Left lung (tissue), 10 donors: ENCODE measurements around the gene HDAC4. TPM values are rescaled to one million over a fixed set of nuclear protein-coding genes. Genes with fewer than 3 reads are reported as not detected.
A peak's percentile ranks its signal among the peaks of the same experiment; 100 is the strongest.

Experiments used
- ATAC-seq: fragments of 200-7000 bp; cut with Tn5 transposase; one replicate; pipeline ENCODE4 v1.9.1; 2020; ENCODE audit warnings: moderate library complexity
- DNase-seq, 4 donors: peaks; one replicate each; pipeline ENCODE4 v3.0.0-alpha.2; 2013 to 2020
- H3K27ac ChIP-seq, 2 donors: fragments of 200-600 bp; sonication (generic) in 1 of 2; one replicate each; pipeline versions ENCODE4 v1.5.0 to v1.8.0; 2020 to 2021
- H3K27me3 ChIP-seq, 2 donors: fragments of 200-600 bp; sonication (generic) in 1 of 2; one replicate each; pipeline versions ENCODE4 v1.5.0 to v1.8.0; 2020 to 2021
- H3K36me3 ChIP-seq, 2 donors: fragments of 200-600 bp; sonication (generic) in 1 of 2; one replicate each; pipeline versions ENCODE4 v1.5.0 to v1.8.0; 2020 to 2021
- H3K4me1 ChIP-seq, 2 donors: fragments of 200-600 bp; one replicate each; pipeline ENCODE4 v1.8.0; 2021
- H3K4me3 ChIP-seq, 2 donors: fragments of 200-600 bp; sonication (generic) in 1 of 2; one replicate each; pipeline versions ENCODE4 v1.5.0 to v1.8.0; 2020 to 2021; ENCODE audit warnings: mild to moderate bottlenecking in 1 of 2
- H3K9me3 ChIP-seq, 2 donors: fragments of 200-600 bp; sonication (generic) in 1 of 2; one replicate each; pipeline versions ENCODE4 v1.5.0 to v1.8.0; 2020 to 2021
- intact Hi-C, 2 donors: fragments of 100-400 bp; cut with DNase I; formaldehyde crosslinking; loops; one replicate each; pipeline versions ENCODE4 v1.11.2 to v1.14.2; 2022
- polyA plus RNA-seq, 6 donors: library from polyadenylated mRNA; unstranded; fragments of 120-200 nt; gene quantifications; one replicate each; pipeline ENCODE4 v1.2.1, GENCODE V29; 2013; ENCODE audit not compliant: insufficient read length in 6 of 6
- total RNA-seq, 2 donors: library from RNA; stranded (reverse); fragmentation: NEBNext Ultra II Directional; extraction: Animal tissue kit (Norgen Biotek cat#: 25700); gene quantifications; one replicate each; pipeline ENCODE4 v1.2.1, GENCODE V29; 2021
- TF ChIP-seq, protein P1 (sequence below), 2 donors: fragments of 200-600 bp; sonication (generic) in 1 of 2; IDR thresholded peaks; one replicate each; pipeline versions ENCODE4 v1.5.0 to v1.8.0; 2021; ENCODE audit warnings: antibody characterized with exemption in 2 of 2
- donor health status: DM: no; HTN: yes; CAD: no.
- donor health status: DM: no; HTN: no; CAD: no.

HDAC4 gene
- total and polyA plus RNA-seq, 8 donors, result 9.9 to 36.8 (median 12.8) TPM

DNA sequence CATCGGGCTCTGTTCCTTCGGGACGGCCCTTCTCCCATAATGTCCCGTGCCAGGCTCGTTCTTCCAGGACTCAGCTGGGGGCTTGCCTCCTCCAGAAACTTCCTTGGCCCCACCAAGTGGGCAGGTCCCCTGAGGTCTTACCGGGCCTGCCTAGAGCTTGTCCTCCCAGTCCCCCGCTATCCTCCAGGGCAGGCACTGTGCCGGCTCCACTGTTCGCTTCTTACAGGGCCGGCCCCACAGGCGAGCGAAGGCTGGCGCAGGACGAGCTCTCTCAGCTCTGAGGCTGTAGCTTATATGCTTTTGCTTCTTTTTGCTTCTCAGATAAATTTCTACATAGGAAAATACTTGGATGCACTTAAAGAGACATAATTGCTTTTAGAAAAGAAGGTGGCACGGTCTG, 323.6 kb downstream of the HDAC4 start:
- no peak overlapping the region for H3K4me3 ChIP-seq
- DNase-seq, result peak in 1 of 4 donors; percentile 50
- H3K4me1 ChIP-seq, result no peaks in the 10 kb centered on the region
- intact Hi-C loops, result no loop called here
- peaks cover 0 to 98% of the 10 kb centered on the region in 2 donors for H3K36me3 ChIP-seq
- no peak overlapping the region for H3K27ac ChIP-seq
- H3K27me3 ChIP-seq, result no peaks in the 10 kb centered on the region
- no peak for ATAC-seq
- TF ChIP-seq, protein P1, sequence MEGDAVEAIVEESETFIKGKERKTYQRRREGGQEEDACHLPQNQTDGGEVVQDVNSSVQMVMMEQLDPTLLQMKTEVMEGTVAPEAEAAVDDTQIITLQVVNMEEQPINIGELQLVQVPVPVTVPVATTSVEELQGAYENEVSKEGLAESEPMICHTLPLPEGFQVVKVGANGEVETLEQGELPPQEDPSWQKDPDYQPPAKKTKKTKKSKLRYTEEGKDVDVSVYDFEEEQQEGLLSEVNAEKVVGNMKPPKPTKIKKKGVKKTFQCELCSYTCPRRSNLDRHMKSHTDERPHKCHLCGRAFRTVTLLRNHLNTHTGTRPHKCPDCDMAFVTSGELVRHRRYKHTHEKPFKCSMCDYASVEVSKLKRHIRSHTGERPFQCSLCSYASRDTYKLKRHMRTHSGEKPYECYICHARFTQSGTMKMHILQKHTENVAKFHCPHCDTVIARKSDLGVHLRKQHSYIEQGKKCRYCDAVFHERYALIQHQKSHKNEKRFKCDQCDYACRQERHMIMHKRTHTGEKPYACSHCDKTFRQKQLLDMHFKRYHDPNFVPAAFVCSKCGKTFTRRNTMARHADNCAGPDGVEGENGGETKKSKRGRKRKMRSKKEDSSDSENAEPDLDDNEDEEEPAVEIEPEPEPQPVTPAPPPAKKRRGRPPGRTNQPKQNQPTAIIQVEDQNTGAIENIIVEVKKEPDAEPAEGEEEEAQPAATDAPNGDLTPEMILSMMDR (IDR thresholded peaks at IDR 0.05), result no peak
- H3K9me3 ChIP-seq, result no peaks in the 10 kb centered on the region

DNA sequence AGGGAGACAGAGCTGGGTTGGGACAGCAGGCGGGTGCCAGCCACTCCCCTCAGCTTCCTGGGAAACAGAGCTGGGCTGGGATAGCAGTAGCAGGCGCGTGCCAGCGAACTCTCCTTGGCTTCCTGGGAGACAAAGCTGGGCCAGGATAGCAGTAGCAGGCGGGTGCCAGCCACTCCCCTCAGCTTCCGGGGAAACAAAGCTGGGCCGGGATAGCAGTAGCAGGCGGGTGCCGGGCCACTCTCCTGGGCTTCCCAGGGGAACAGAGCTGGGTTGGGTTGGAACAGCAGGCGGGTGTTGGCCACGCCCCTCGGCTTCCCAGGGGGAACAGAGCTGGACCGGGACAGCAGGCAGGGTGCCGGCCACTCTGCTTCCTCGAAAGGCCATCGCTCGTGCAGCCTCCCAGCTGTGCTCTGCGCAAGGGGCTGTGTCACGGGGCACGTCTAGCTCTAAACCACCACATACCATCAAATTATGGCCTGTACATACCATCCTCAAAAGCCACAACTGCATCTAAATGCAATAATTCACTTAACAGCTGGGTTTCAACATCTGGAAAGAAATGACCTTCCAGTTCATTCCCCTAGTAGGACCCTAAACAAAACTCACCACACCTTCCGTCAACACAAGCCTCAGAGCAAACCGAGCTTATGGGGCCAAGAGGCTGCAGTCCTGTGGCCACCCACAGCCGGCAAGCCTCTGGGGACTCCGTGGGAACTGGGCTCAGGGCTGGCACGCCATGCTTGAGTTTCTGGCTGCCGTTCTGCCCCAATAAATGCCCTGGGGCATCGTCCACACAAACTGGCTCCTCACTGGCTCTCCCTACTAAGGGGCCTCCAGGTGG, 324.7 kb downstream of the HDAC4 start:
- Histone ChIP-seq H3K27me3 (no peaks in the 10 kb centered on the region), H3K27ac (no peak overlapping the region), H3K4me1 (no peaks in the 10 kb centered on the region), H3K9me3 (no peaks in the 10 kb centered on the region), H3K36me3 (peaks cover 0 to 98% of the 10 kb centered on the region in 2 donors), H3K4me3 (no peak overlapping the region)
- TF ChIP-seq, protein P1 (IDR thresholded peaks at IDR 0.05), result no peak
- DNase-seq, result peak in 1 of 4 donors; percentile 77
- no peak for ATAC-seq
- intact Hi-C loops, result no loop called here

DNA sequence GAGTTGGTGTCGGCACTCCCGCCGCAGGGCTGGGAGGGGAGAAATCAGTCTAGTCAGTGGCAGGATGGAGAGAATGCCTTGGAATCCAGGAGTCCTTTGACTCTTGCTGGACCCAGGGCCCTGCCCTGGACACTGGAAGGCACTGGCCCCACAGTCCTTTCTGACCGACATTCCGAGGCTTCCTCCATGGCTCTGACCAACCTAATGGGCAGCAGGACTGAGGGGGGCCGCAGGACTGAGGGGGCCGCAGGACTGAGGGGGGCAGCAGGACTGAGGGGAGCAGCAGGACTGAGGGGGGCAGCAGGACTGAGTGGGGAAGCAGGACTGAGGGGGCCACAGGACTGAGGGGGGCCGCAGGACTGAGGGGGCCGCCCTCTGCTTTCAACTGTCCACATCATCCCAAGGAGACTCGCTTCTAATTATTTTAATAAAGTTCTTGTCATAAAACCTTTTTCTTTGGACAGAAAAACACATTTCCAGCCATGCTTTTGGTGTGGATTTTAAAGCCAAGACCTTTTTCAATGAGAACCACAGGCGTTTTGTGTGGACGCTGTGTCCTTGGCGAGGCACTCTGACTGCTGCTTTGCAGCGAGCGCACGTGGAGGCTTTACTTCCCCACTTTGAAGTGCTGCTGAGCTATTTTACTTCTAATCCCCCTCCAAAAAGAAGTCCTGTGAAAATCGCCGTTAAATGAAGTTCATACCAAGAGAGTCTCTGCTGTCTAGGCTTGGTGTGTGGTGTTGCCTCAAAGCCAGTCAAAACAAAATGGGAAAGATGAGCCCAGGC, 326.9 kb downstream of the HDAC4 start:
- Histone ChIP-seq H3K4me1 (no peaks in the 10 kb centered on the region), H3K27me3 (no peaks in the 10 kb centered on the region), H3K36me3 (peaks cover 0 to 89% of the 10 kb centered on the region in 2 donors), H3K27ac (no peak overlapping the region), H3K9me3 (no peaks in the 10 kb centered on the region), H3K4me3 (no peak overlapping the region)
- TF ChIP-seq, protein P1 (IDR thresholded peaks at IDR 0.05), result no peak
- no peak for ATAC-seq
- intact Hi-C loops, result no loop called here
- DNase-seq, result peak in 1 of 4 donors; percentile 43

DNA sequence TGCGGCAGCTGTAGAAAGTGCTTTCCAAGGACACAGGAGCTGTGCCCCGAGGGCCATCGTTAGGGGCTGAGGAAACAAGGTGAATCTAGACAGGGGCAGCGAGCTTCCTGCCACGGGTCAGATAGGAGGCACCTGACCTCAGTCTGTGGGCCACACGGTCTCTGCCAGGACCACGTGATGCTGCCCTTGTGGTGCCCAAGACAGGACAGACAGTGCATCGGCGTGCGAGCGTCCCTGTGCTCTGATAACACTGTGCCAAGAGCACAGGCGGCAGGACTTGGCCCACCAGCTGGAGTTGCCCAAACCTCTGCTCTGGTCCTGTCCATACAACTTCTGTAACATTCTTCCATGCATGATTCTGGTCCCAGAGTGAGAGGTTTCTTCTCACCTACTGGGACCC, 327.6 kb downstream of the HDAC4 start:
- DNase-seq (peak in 1 of 4 donors; percentile 66), ATAC-seq (no peak)
- TF ChIP-seq, protein P1 (IDR thresholded peaks at IDR 0.05), result no peak
- H3K27me3 ChIP-seq, result no peaks in the 10 kb centered on the region
- H3K4me1 ChIP-seq, result no peaks in the 10 kb centered on the region
- intact Hi-C loops, result no loop called here
- peaks cover 0 to 86% of the 10 kb centered on the region in 2 donors for H3K36me3 ChIP-seq
- no peak overlapping the region for H3K4me3 ChIP-seq
- H3K9me3 ChIP-seq, result no peaks in the 10 kb centered on the region
- H3K27ac ChIP-seq, result no peak overlapping the region

DNA sequence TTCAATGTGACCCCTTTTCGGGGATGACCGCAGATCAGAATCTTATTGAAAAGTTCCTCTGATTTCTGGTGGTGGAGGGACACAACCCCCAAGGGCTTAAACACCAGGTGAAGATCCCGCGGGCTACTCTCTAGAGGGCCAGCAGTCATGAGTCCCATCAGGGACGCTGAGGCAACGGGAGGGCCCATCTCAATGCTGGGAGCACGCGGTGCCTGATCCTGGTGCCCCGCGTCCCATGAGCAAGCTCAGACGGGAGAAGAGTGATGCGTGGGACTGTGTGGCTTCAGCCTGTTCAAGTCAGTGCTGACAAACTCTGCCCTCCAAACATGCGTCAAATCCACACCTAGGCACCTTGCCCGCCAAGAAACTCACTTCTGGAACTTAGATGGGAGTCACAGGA, 328.0 kb downstream of the HDAC4 start:
- Histone ChIP-seq H3K27ac (no peak overlapping the region), H3K27me3 (no peaks in the 10 kb centered on the region), H3K9me3 (no peaks in the 10 kb centered on the region), H3K4me3 (no peak overlapping the region), H3K4me1 (no peaks in the 10 kb centered on the region), H3K36me3 (peaks cover 0 to 86% of the 10 kb centered on the region in 2 donors)
- intact Hi-C loops, result no loop called here
- no peak for ATAC-seq
- TF ChIP-seq, protein P1 (IDR thresholded peaks at IDR 0.05), result no peak
- DNase-seq, result peak in 1 of 4 donors; percentile 58
